IPS-18c (cell line): Measurements from ENCODE around the gene ASAP2.

Experiments used
- H3K4me3 ChIP-seq: 2 replicates; pipeline ENCODE4 v1.7.0; 2013; ENCODE audit warnings: low read depth, mild to moderate bottlenecking, low read length, moderate library complexity; ENCODE audit not compliant: insufficient read depth
- H3K9me3 ChIP-seq: one replicate; pipeline ENCODE4 v1.6.1; 2013; ENCODE audit warnings: mild to moderate bottlenecking, low read length, moderate library complexity; ENCODE audit not compliant: control insufficient read depth, insufficient read depth

The ASAP2 gene

DNA sequence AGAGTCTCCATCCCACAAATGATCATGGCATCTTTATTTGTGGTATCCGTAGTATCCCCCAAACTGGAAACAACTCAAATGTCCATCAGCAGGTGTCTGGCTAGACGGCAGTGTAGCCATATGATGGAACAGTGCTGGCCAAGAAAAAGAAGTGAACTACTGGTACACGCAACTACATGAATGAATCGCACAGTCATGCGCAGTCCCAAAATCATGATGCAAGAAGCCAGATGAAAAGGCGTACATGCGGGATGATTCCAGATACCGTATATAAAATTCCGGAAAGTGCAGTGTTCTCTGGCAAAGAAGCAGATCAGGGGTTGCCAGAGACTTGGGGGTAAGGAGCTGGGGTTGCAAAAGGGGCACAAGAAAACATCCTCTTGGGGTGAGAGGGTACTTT lies 102.5 kb downstream of the ASAP2 start:
- H3K4me3 ChIP-seq, result no peak overlapping the region

DNA sequence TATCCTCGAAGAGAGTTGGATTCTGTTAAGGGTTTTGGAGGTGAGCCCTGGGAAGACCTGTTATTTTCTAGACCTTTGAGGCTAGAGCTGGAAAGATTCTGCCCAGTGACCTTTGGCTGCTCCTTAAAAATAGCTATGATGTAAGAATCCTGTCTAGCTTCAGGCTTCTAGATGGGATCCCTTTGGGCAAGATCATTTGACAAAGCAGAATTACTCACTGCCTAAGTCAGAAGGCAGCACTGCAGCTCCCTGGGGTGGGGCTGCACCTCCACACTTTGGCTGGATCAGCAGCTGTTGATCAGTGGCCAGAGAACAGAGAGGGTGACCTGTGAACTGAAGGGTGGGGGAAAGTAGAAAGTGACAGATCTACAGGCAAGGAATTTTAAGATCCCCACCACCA lies 103.8 kb downstream of the ASAP2 start:
- Histone ChIP-seq H3K9me3 (no peaks in the 10 kb centered on the region), H3K4me3 (no peak overlapping the region)

More for the DNA sequence above, 102.5 kb downstream of the ASAP2 start:
- H3K9me3 ChIP-seq, result no peaks in the 10 kb centered on the region

DNA sequence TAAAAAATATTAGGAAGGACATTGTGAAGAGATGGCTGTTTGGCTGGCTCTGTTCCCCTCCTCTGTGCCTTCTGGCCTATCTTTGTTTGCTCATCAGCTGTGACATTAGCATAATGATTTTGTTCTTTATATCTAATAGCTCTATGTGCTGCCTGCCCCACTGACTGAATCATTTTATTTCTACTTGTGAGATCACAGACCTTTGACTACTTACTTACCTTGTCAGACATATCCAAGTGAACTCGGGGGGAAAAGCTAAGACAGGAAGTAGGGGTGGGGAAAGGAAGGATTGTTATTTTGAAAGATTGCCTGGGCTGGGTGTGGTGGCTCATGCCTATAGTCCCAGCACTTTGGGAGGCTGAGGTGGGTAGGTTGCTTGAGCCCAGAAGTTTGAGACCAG lies 104.2 kb downstream of the ASAP2 start:
- no peak overlapping the region for H3K4me3 ChIP-seq
- H3K9me3 ChIP-seq, result no peaks in the 10 kb centered on the region

DNA sequence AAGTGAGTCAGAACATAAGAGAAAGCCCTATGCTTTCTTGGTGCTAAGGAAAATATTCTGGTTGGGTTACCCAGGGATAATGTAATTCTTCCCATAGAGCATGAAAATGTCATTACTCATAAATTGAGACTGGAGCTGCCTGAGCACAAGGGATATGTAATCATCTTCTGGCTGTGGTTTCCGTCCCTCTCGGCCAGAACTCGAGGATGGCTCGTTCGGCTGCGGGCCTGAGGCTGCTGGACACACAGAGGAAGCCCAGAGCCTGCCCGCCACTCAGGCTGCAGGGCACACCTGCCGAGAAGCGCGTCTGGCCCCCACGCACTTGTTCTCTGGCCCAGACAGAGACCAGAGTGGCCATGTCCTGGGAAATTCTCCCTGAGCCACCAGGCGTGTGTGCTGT lies 104.9 kb downstream of the ASAP2 start:
- no peaks in the 10 kb centered on the region for H3K9me3 ChIP-seq
- H3K4me3 ChIP-seq, result no peak overlapping the region

DNA sequence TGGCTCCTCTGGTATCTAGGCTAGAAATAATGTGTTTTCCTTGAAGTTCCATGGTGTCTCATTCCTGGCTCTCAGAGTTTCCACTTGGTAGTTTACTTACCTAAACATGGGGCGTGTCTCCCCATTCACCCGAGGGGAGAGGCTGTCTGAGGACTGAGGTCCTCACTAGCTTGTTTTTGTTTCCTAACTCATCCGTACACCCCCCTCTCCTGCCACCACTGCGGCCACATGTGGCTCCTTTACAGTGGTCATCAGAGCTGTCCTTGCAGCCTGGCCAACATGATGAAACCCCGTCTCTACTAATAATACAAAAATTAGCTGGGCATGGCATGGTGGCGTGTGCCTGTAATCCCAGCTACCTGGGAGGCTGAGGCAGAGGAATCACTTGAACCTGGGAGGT lies 106.0 kb downstream of the ASAP2 start:
- no peak overlapping the region for H3K4me3 ChIP-seq
- no peaks in the 10 kb centered on the region for H3K9me3 ChIP-seq

DNA sequence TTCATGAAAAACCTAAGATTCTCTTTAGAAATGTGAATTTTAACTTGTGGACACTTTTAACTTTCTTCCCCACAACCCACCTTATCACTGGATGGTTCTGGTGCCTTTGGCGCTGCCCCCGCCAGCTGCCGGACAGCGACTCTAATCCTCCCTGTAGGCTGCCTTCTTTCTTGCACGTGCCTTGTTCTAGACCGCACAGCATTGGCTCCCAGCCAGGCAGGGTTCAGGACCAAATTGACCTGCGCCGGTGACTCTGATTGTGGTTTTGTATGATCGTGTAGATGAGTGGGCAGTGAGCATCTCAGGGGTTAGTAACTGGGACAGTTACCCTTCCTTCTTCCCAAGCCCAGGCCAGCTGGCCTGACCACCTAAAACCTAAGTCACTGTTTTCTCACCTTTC lies 106.8 kb downstream of the ASAP2 start:
- Histone ChIP-seq H3K9me3 (no peaks in the 10 kb centered on the region), H3K4me3 (no peak overlapping the region)

DNA sequence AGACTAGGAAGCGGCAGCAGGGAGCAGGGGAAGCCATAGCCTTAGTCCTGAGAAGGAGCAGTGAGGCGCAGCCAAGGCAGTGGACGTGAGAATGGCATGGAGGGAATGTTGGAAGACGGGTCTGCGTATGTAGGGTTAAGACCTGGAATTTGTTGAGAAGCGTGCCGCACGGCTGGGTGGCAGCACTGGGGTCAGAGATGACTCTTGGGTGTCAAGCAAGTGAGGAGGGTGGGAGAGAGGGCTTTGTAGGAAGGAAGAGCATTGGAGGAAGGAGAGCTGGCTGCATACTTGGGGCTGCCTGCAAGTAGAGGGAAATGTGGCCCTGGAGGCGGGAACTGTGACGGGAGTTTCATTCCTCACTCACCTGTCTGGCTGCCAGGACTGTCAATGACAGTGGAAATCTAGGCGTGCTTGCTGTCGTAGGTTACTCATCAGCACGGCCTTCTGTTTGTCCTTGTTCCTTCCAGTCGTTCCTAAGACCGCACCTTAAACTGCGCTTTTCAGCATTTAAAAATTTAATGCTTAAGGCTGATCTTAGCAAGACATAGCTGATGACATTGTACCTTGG lies 108.8 kb downstream of the ASAP2 start:
- H3K4me3 ChIP-seq, result no peak overlapping the region
- no peaks in the 10 kb centered on the region for H3K9me3 ChIP-seq

DNA sequence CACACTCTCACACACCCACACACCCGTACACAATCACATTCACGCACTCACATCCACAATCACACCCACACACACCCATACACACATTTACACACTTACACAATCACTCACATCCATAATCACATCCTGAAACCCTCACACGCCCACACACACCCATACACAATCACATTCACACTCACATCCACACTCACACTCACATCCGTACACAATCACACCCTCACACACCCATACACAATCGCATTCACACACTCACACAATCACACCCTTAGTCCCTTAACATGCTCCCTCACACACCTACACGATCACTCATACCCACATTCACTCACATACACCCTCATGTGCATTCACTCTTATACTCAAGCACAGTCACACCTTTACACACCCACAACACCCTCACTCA lies 110.9 kb downstream of the ASAP2 start:
- H3K4me3 ChIP-seq, result no peak overlapping the region
- H3K9me3 ChIP-seq, result no peaks in the 10 kb centered on the region

DNA sequence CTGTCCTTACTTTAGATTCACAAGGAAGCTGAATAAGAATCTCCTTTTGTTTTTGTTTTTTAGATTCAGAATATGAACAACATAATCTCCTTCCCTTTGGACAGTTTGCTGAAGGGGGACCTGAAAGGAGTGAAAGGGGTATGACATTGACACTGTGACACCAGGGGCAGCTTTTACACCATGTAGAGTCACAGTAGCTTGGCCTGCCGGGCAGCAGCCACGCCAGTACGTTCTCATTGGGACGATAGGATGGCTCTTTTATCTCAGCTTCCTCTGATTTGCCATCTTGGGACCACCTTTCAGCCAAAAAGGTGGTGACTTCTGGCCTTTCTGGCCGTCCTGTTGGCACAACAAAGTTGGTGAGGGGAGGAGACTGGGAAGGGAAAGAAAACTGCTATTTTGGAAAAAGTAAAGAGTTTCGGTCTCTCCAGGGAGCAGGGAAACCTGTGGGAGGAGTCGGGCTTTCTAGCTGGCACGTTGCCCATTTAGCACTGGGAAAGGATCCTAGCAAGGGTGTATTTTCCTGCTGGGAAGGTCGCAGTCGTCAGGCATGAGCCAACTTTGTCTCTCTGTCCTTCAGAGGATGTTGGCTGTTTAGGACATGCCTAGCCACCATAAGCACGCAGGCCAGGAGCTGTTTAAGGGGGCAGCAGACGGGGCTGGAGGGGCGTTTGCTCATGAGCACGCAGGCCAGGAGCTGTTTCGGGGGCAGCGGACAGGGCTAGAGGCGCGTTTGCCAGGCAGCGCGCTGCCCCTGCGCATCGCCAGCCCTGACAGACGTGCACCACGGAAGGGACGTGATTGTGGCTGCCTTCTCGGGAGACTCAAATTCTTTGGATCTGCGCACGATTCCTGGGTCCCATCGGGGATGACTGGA lies 112.1 kb downstream of the ASAP2 start:
- no peak overlapping the region for H3K4me3 ChIP-seq
- H3K9me3 ChIP-seq, result no peaks in the 10 kb centered on the region

DNA sequence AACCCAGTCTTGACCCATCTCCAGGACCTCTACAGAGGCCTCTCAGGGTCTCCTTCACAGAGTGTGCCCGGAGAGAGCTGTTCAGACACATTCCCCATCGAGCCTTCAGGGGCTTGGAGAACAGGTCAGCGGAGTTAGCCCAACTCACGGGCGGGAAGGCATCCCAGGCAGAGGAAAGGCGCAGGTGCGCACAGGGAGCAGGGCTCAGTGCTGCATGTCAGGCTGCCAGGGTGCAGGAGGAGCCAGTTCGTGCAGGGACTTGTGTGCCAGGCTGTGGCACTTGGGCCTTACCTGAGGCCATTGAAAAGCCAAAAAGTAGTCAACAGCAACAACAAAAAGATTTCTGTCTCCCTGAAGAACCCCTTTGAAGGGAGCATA lies 112.7 kb downstream of the ASAP2 start:
- H3K4me3 ChIP-seq, result no peak overlapping the region

DNA sequence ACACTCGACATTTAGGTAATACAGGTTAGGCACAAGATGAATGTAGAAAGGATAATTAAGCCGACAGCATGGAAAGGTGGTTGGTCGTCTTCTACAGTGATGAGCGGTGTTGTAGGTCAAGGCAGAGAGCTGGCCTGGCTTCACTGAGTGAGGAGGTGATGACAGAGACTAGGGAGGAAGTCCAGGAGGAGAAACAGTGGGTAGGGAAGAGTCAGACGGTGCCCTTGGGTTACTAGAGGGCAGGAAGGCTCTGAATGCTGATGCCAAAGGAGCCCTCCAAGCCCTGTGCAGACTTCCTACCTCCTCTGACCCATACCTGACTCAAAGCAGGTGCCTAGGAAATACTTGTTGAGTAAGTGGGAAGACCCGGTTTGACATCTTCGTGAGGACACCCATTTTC lies 116.0 kb downstream of the ASAP2 start:
- Histone ChIP-seq H3K4me3 (no peak overlapping the region), H3K9me3 (no peaks in the 10 kb centered on the region)

More for the DNA sequence above, 112.7 kb downstream of the ASAP2 start:
- no peaks in the 10 kb centered on the region for H3K9me3 ChIP-seq

DNA sequence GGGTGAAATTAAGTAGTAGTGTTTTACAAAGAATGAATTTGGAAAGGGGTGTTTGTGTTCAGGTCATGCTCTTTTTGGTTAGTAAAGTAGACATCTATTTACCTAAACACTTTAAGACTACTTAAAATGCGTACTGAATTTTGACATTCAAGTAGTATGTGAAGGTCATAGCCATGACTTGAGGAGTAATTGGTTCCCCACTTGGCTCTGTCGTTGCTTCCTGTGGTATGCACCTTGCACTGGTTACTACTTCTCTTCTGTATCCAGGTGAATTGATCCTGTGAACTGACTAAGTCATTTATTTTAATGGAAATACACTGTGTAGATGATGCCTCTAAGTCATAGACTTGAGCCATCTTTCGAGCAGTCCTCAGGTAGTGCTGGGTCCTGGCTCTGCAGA lies 118.8 kb downstream of the ASAP2 start:
- Histone ChIP-seq H3K4me3 (no peak overlapping the region), H3K9me3 (no peaks in the 10 kb centered on the region)

DNA sequence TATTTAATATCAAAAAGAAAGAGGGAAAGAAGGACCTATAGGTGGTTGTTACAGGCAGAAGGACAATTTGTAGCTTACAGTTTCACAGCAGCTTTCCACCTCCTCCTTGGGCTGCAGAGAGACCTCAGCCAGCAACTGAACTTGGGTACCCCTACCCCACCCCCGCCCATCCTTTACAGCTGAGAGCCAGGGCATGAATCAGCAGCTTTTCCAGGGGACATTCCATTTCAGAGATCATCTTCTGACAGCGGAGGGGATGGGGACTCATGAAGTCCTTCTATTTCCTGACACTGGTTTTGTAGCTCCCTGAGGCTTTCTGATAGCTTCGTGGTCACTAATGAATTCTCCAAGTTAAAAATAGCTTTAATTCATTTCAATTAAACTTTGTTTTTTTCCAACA lies 120.4 kb downstream of the ASAP2 start:
- no peak overlapping the region for H3K4me3 ChIP-seq

DNA sequence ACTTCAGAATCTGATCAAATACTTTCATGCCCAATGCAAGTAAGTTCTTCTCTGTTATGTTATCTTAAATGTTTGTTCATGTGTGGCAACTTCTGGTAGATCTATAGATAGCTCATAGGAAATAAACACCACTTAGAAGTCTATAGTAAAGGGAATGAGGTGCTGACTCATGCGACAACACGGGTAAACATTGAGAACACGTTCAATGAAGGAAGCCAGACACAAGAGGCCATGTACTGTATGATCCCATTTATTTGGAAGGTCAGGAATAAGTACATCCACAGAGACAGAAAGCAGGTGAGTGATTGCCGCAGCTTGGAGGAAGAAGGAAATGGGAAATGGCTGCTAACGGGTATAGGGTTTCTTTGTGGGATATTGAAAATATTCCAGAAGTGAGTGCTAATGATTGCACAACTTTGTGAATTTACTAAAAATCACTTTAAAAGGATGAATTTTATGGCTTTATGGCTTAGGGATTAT lies 121.3 kb downstream of the ASAP2 start:
- H3K4me3 ChIP-seq, result no peak overlapping the region
- no peaks in the 10 kb centered on the region for H3K9me3 ChIP-seq

More for the DNA sequence above, 120.4 kb downstream of the ASAP2 start:
- no peaks in the 10 kb centered on the region for H3K9me3 ChIP-seq

DNA sequence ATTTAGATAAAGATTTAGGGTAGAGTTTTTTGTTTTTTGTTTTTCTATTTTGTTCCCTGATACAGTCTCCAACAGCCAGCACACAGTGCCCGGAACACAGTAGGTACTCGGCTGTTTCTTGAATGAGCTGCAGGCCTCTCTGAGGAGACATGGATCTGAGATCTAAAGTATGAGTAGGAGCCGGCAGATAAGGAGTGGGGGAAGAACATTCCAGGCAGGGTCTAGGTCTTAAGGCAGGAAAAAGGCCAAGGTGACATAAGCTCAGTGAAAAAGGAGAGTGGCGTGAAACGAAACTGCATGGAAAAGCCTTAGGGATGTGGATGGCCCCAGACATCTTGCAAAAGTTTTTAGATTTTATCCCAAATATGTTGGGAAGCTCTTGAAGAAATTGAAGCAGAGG lies 122.3 kb downstream of the ASAP2 start:
- no peak overlapping the region for H3K4me3 ChIP-seq

DNA sequence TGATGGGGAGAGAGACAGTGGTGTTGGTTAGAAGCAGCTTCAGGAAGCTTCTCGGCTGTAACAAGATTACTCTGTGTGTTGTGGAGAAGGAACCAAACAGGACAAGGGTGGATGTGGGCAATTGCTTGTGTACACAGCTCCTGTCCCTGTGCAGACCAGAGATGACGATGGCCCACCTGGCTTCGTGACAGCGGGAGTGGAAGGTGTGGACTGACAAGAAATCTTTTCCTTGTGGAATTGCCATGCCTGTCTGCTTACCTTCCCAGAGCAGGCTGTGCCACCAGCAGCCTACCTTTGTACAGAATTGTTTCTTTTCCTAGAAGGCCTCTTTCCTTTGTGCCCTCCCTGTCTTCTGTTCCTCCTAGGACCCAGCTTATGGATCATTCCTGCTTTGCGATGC lies 122.9 kb downstream of the ASAP2 start:
- Histone ChIP-seq H3K9me3 (no peaks in the 10 kb centered on the region), H3K4me3 (no peak overlapping the region)

More for the DNA sequence above, 122.3 kb downstream of the ASAP2 start:
- no peaks in the 10 kb centered on the region for H3K9me3 ChIP-seq

DNA sequence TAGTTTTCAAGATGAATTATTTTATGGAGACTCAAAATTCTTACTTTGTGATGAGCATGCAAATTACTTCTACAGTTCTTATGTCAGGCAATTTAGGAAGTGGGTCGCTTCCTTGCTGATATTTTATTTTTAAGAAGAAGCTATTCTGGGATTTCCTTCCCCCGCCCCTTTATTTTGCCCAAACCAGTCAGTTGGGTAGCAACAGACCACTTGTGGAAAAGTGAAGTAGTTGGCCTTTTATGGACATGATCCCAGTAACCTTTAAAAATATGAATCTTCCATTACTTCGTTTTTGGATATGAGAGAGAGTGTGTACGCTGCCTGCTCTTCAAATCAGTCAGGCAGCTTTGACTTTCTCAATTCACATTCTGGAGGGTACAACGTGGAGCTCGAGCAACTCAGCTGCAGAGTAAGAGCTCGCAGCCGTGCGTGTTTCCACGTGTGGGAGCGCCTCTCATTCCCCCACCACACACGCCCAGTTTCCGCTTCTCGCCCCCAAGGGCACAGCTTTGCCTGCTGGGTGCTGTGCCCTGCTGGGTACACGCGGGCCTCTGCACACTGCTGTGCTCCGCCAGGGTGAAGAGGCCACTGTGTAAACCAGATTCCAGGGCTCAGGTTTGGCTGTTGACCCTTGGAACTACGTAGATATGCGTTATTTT lies 124.1 kb downstream of the ASAP2 start:
- Histone ChIP-seq H3K9me3 (no peaks in the 10 kb centered on the region), H3K4me3 (no peak overlapping the region)

DNA sequence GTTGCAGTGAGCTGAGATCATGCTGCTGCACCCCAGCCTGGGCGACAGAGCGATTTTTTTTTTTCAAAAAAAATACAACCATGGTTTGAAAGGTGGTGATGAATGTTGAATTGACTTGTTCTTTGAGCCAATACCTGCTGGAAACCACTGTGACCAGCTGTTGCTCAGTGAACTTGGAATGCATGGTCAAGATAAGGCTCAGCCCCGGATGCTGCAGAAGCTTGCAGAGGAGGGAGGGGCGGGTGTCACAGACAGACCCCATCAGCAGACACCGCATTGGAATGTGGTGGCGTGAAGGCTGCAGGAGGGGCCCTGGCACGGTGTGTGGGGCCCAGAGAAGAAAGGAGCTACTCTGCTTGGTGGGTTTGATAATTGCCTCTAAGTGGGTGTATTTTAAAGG lies 125.1 kb downstream of the ASAP2 start:
- no peak overlapping the region for H3K4me3 ChIP-seq

More for the DNA sequence above, 125.1 kb downstream of the ASAP2 start:
- no peaks in the 10 kb centered on the region for H3K9me3 ChIP-seq
